NCI-H226 (cell line): ENCODE data around the gene AMACR.

Experiments
- DNase-seq: peaks from one replicate; pipeline ENCODE4 v3.0.0-alpha.2; 2015

The AMACR gene

DNA sequence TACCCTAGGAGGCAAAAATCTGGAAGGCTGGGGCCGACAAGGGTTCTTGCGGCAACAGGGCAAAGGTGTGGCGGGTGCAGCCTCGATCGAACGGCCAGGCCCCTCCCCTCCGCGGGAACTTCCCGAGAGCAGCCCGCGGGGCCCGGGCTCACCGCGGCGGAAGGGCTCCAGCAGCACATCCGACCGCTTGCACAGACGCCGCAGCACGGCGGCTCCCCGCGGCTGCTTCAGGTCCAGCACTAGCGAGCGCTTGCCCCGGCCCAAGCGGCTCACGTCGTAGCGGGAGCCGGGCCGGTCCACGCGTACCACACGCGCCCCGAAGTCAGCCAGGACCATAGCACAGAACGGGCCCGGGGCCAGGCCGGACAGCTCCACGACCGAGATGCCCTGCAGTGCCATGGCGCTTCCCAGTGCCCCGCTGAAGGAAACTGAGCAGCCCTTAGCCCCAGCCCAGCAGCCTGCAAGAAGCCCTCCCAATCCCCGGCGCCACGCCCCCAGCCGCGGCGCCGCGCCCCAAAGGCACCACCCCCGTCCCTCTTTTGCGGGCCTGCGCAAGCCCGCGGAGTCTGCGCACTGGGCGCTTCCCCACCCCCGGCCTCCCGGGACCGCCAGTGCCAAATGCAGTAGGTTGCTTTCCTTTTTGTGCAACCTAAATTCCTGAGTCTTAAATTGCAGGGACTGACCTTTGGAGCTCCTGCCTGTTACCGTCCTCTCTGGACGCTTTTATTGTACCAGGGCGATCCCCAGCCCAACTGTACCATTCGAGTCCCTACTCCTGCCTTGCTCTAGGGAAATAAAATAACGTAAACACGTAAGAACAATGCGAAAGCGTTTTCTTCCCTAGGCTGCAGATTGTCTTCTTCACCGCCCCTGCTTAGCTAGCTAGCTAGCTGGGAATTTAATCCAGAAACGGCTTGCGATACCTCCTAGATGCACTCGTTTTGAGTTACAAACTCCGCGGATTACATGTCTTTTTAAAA lies at the start of gene AMACR:
Gene AMACR, minus strand, starts transcription at position 430 of the 980 bp plus-strand sequence. Its CDS starts 31 bp downstream, at position 399.
- peak; percentile 84 for DNase-seq

DNA sequence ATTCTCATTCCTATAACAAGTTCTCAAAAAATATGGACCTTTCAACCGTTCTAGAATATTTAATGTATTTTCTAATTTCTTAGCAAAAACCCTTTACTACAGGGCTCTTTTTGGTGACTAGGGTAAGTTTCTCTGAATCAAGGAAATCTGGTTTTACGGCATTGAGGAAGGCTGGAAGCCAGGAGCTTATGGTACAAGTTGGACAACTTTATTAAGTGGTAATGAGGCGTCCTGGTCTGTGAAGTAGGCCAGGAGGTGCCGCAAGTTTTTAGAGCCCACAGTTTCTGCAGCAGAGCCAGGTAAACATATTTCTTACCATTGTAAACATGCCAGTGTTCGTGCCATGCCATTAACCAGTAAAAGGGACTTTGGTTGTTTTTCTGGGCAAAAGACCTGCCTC lies 49.7 kb upstream of the AMACR start:
- DNase-seq = no peak

DNA sequence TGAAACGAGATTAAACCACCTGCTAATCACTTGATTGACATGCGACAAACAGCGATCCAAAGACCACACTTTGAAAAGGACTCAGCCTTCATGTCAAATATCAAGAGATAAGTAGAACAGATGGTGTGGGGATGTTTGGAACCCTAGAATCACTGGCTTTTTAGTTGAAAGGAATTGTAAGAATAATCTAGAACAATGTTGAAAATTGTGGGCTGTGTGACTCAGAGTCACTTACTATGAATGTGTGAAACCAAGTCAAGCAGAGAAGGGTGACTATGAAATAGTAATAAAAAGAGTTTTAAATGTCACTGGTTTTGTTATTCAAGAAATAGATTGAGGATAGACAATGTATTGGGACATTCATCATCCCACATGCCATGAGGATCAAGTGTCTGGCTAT lies 49.3 kb upstream of the AMACR start:
- DNase-seq = no peak

DNA sequence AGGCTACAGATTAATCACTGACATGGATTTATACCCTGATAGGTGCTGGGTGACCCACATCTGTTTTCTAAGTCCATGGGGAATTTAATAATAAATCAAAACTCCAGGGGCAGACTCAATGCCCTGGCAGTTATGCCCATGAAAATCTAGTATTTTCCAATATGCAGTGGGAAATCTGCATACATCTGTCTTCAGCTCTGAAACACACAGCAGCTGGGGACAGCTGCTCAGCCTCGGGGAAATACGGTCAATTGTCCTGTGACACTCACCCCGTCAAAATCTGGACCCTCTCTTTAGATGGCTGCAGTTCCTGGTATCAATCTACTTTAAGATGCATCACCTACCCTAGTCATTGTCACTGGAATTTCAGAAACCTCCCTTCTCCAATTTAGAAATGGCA lies 47.8 kb upstream of the AMACR start:
- no peak for DNase-seq

DNA sequence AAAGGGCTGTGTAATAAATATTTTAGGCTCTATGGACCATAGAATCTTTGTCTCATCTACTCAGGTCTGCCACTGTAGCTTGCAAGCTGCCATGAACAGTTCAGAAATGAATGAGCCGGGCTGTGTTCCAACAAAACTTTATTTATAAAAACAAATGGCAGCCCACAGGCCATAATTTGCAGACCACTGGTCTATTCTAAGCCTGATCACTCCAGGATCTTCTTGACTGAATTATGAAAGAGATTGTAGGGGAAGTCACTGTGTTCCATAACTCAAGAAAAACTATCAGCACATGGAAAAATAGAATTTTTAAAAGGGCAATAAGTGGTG lies 46.5 kb upstream of the AMACR start:
- DNase-seq = no peak

DNA sequence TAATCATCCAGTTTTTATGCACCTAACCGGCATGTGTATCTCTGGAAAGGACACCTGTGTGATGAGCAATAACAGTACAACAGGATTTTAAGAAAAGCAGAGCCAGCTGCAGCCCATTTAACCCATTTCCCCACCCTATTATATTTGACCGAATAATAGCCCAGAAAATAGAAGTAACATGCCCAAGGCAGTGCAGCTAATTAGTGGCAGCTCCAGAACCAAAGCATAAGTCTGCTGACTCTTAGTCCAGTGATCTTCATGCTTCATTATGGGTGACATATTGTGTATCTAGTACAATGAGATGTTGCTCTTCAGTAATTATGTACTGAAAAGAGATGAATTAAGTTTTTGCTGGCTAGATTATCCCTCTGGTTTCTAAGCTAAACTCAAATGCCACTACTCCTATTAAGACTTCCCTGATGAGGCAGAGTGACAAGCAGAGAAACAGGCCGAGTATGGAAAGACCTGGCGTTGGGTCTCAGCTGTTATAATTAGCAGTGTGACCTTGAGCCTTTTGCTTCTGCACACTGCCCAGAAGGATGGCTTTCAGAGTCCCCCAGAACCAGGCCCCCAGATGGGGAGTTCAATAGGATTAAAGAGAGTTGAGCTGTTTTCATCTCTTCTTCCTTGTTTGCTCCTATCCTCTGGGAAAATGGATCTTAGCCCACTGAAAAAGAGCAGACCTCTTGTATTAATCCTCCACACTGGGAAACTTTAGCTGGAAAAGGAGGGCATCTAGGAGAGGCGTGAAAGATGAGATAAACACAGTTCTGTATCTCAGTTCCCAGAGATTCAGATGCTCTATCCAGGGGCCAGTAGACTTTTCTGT lies 45.9 kb upstream of the AMACR start:
- no peak for DNase-seq

DNA sequence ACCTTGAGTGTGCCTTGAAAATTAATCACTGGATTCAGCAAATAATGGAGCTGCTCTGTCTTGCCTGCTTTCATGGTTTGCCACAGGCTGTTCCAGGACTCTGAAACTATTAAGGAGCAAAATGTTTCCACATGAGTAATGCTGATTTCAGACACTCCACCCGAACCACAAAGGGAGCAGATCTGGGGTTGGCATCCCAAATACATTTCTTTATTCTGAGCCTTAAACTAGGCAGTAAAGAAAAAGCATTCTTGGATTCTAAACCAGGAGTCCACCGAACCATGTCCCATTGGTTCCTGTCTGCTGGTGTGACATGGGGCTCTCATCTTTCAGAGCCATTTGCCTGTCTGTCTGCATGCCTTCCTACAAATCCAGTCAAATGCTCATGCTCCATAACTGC lies 45.3 kb upstream of the AMACR start:
- peak; percentile 64 for DNase-seq

DNA sequence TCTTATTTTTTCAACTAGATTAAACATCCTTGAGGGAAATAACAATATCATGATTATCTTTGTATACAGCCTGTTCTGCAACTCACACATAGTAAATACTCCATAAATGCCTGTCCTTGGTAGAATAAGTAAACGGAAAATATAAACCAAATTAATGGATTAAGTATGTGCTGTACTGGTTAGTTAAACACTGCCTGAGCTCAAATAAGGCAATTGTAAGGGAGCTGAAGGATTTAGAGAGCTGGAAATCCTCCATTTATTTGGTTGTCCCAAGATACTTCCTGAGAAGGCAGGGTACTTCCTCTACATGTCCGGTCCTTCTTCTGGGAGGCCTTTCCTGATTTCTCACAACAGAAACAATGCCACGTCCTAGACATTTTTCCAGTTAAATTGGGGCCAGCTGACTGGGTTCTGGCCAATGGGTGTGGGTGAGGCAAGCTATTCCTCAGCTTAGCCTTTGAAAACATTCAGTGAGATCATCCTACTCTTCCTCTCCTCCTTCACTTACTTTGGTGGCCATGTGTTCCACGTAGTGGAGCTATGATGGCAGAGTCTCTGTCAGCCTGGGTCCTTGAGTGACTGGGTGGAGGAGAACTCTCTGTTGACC lies 43.6 kb upstream of the AMACR start:
- no peak for DNase-seq

DNA sequence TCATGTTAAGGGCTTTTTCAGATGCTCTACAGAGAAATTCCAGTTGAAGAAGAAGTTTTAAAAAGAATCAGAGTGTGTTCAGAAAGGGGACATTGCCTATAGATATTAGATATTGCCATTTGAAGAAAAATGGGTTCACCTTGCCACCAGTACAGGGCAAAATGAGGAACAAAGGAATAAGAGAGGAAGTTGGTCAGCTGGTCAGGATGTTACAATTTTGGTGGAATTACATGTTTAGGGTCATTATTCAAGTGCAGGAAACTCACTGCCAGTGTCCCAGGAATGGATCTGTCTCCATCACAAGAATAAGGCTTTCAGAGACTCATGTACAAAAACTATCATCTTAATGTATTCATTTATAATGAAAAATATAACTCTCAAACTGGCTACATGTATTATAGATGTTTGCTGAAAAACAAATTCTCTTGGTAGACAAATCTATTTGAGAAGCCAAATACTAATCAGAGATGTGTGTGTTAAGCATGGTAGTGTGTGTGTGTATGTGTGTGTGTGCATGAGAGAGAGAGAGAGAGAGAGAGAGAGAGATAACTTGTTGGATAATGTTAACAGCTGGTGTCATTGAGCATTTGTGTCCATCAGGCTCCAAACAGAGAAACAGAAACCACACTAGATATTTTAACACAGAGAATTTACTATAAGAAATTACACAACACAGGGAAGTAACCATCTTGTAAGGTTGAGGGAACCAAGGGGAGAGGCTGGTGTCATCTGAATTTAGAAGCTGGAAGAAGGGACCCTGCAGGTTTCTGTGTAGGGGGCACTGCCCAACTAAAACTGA lies 40.1 kb upstream of the AMACR start:
- no peak for DNase-seq

DNA sequence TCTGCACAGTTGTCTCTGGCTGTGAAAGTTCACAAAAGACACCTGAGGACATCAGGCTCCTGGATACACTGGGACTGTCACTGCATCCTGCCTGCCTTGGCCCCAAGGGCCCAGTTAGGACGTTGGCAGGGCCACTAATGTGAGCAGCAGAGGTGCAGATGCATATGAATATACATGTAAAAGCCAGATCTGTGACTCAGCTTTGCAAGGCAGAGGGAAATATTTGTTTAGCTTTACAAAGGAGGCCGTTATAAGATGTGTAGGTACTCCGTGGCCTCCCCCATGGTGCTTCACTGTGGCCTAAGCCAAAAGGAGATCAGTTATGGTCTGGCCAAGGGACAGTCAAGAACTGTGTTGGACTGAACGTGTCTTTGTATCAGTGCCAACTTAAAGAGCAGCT lies 39.3 kb upstream of the AMACR start:
- DNase-seq = no peak

DNA sequence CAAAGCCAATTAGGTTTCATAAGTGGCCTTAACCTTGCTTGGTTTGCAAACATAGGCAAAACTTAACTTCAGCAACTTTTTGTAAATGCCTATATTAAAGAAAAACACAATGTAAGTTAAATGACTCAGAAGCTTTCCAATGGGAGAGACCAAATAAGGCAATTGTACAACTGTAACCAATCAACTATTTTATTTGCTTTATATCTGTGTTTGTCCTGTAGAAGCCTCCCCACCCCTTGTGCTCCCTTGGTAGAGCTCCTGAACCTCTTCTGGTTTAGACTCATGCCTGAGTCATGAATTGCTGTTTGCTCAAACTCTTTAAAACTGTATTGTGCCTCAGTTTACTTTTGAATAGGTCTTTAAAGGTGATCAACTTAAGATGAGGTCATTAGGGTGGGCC lies 38.1 kb upstream of the AMACR start:
- DNase-seq = no peak

DNA sequence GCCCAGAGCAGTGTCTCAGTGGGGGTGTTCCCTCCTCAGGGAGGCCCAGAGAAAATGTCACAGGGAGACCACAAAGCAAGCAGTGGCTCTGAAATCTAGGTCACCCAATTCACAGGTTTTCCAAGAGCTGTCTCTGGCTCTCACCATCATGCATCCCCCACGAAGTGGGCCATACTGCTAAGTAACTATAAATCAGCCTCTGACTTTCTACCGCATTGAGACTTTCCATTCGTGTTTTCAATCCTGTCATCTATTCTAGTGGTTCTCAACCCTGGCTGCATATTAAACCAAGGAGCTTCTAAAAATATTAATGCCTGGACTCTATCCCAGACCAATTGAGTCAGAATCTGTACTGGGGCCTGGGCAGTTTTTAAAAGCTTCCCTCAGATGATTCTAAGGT lies 37.2 kb upstream of the AMACR start:
- DNase-seq = no peak

DNA sequence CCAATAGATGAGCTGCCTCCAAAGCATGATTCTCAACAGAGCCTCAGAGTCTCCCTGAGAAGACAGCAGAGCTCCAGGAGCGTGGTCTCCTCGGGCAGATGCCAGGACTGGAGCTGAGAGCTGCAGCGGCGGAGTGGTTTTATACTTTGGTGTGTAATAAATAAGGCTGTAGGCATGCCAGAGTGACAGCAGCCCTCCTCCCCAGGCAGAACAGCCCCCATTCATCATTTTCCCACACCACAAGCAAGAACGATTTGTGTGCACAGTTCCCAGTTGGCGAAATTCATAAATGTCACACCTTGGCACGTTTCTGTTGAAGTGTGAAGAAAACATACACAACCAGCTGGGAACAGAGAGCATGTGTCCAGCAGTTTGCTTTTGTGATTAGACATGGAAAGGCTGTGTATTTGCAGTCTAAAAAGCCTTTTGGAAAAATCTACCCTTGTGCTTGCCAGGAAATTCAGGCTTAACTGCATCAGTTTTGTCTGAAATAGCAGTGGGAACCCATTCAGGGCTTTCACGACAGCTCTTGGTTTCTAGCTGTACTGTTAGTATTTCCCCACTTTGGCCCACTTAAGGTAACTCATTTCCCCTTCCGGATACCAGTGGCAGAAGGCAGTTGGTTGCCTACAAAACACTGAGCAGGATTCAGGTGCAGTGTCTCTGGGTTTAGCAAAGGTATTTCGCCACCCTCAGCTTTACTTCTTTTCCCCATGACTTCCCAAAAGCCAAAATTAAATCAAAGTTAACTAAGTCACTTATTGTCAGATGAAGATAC lies 35.4 kb upstream of the AMACR start, which contains the start of gene C1QTNF3:
Gene C1QTNF3, minus strand, starts transcription at position 115 of the 778 bp plus-strand sequence. Its CDS starts 88 bp downstream, at position 27.
- no peak for DNase-seq

DNA sequence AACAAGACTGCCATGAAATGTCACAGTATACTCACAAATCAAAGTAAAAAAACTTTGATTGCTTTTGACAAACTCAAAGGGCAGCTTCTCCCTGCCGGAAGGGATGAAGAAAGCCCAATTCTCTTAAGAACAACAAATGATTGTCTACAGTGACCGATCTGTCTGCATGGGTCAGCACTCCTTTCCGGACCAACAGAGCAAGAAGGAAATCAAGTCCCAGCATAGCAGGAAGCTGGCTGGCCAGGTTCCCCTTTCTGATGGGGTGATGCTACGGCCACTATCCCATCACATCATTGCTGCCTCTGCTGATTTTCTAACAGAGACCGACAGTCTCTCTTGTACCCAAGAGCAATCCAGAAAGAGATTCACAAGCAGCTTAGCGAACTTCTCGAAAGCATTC lies 34.5 kb upstream of the AMACR start:
- no peak for DNase-seq

DNA sequence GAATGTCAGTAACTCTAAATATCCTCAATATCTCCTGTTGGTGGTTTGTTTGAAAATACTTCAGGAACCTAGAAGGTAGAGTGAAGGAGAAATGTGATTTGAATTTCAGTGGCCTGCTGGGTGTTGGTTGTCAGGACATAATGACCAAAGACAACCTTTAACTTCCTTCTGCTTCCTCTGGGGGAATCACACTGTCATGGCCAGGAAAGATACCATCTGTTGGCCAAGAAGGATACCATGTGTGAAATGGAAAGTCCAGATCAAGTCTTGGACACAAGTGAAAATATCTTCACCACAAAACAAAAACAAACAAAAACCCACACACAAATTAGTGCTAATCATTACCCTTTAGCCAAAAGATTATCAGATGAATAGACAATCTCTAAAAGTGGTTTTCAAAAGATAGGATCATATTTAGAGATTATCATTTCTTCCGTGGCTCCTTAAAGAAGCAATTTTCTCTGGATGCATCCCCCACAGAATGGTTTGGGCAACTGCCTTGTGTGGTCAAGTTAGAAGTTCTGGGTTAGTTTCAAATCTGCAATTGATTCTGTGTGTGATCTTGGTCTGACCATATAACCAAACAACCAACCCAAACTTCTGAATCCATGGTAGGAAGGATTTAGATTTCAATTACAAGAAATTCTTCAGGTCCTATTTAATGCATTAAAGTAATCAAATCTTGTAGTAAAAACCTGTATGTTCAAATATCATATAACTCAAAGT lies 33.6 kb upstream of the AMACR start:
- DNase-seq = no peak

DNA sequence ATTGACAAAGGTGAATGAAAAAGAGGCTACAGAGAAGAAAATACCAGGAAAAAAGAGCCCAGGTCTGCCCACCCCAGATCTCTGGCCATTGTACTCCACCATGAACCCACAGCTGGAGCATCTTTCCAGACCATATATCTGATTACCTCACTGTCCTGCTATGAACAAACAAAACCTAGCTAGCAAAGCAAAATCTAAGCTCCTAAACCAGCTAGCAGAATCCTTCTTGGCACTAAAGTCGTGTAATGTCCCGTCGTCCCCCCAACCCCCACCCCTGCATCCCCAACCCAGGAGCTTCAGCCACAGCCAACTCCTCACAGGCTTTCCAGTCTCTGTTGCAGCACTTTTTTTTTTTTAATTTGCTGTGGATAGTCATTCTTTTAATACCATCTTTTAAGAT lies 32.6 kb upstream of the AMACR start:
- no peak for DNase-seq

DNA sequence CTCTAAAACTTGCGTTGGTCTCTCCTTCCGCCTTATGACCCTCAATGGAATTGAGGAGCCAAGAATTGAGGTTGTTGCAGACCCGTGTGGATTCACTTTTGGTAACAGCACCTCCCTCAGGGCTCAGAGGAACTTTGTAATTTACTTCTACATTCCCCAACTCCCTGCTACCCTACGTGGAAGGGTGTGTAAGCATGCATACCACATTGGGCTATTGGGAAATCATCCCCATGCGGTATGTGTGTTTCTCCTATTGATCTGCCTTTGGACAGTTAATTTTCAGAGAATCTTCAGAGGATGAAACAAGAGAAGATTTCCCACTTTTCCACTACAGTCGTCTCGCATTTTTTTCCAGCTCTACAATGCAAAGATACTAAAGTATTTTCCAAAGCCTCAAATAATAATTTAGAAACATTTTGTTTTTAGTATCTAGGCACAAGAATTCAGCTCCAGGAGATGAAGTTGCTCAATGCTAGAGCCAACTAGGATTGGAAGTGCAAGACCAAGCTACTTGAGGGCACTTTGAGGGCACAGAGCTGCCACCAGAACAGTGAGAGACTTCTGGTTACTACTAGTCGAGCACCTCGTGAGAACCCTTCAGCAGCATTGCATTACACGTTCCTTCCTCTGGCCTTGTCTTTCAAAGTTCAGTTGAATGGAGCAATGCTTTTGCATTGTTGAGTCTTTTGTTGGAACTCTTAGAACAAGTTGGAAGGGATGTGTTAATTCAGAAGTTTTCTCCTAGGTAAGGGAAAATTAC lies 31.7 kb upstream of the AMACR start:
- DNase-seq = no peak

DNA sequence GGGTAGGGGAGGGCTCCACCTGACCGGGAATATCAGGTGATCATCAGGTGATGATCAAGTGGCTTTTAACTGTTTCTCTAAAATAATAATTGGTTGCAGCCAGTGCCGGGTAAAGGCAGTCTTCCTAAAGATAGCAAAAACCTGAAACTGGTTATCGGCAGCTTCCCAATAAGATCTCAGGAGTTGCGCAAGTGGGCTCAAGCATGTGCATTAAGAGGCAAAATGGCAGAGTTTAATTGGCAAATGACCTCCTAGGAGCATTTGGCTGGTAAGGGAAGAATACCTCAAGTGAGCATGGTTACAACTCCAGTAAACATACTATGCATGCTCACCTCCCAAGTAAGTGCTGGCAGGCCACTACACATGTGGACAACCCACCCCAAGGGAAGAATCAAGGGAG lies 31.0 kb upstream of the AMACR start:
- no peak for DNase-seq

DNA sequence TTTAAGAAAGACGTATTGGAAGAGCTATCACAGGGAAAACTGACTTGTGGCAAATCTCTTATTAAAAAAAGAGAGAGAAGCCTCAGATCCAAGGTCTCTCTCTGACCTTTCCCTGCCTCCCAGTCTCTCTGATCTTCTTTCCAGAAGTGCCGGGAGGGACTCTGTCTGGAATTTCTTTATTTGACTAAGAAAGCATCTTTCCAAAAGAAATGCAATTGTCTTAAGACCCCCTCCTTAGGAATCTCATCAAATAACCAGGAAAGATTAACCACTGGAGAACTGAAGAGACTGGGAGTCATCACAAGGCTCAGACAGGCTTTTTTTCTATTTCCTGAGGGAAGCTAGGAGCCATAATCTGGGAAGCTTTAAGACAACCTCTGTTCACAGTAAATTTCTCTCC lies 30.5 kb upstream of the AMACR start:
- DNase-seq = no peak

DNA sequence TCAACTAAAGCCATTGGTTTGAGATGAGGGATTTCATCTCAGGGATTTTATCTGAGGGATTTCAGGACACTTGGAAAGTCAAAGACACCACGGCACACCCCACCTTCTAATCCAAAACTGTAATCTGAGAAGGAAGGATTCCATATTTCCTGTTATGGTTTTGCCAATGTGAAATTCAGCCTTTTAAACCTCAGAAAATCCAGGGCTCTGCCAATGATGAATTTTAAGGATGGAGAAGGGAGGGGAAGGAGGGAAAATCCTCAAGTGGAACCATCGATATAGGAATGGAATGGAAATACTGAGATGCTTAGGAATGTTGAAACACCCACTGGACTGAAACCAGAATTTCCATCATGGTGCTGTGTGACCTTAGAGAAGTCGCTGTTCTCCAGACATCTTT lies 29.9 kb upstream of the AMACR start:
- DNase-seq = no peak
